Ramos (cell line): ENCODE data around the gene IQCF6.
"Not testable (repeated sequence)": the region's sequence is repeated elsewhere in the genome, so short reads cannot be mapped to it uniquely, and the experiment has no call there.

ENCODE experiments used
- in situ Hi-C: fragments of 300-500 bp; cut with MboI; formaldehyde crosslinking; loops from one replicate; pipeline ENCODE4 v1.14.3; 2022; ENCODE audit warnings: low sequenced_read_pairs; ENCODE audit not compliant: unreplicated experiment

IQCF6 gene

GRCh38 chr3:51777985-51778384 is 1.1 kb downstream of the IQCF6 start:
- in situ Hi-C loops: no loop called here

GRCh38 chr3:51773529-51774056 is 5.4 kb downstream of the IQCF6 start:
- in situ Hi-C loops: no loop called here

GRCh38 chr3:51759203-51759602 is 19.8 kb downstream of the IQCF6 start:
- in situ Hi-C loops: no loop called here

GRCh38 chr3:51753763-51754750 is 25.0 kb downstream of the IQCF6 start:
- in situ Hi-C loops: not testable (repeated sequence)

- in situ Hi-C loops: no loop called here
These were observed 27.8 kb downstream of the IQCF6 start for GRCh38 chr3:51751287-51751686.

- in situ Hi-C loops: no loop called here
These were observed 28.2 kb downstream of the IQCF6 start for GRCh38 chr3:51750878-51751277.

GRCh38 chr3:51748327-51748726 is 30.7 kb downstream of the IQCF6 start:
- in situ Hi-C loops: no loop called here

- in situ Hi-C loops: no loop called here
These were observed 31.2 kb downstream of the IQCF6 start for GRCh38 chr3:51747840-51748239.

GRCh38 chr3:51742978-51743377 is 36.1 kb downstream of the IQCF6 start:
- in situ Hi-C loops: not testable (repeated sequence)

GRCh38 chr3:51742320-51742719 is 36.7 kb downstream of the IQCF6 start:
- in situ Hi-C loops: not testable (repeated sequence)

- in situ Hi-C loops: no loop called here
These were observed 39.9 kb downstream of the IQCF6 start for GRCh38 chr3:51739110-51739509.

- in situ Hi-C loops: no loop called here
These were observed 43.1 kb downstream of the IQCF6 start for GRCh38 chr3:51735950-51736349.

GRCh38 chr3:51735039-51735438 is 44.0 kb downstream of the IQCF6 start:
- in situ Hi-C loops: no loop called here

- in situ Hi-C loops: no loop called here
These were observed 44.5 kb downstream of the IQCF6 start for GRCh38 chr3:51734572-51734907.

- in situ Hi-C loops: no loop called here
These were observed 45.0 kb downstream of the IQCF6 start for GRCh38 chr3:51733859-51734571.

GRCh38 chr3:51729042-51729633 is 49.9 kb downstream of the IQCF6 start:
- in situ Hi-C loops: no loop called here
